HEK293T (cell line): ENCODE measurements around the gene AGAP9.
"Not testable (repeated sequence)": the region's sequence is repeated elsewhere in the genome, so short reads cannot be mapped to it uniquely, and the experiment has no call there.

Experiments
- CTCF ChIA-PET: fragments of 350-600 bp; formaldehyde crosslinking; extraction: SDS; loops from one replicate; lab custom pipeline; 2021; ENCODE audit warnings: antibody characterized with exemption, inconsistent platforms; lab: Yijun Ruan, JAX
- POLR2A ChIA-PET: fragments of 350-600 bp; formaldehyde crosslinking; extraction: SDS; loops from one replicate; lab custom pipeline; 2020; ENCODE audit warnings: antibody characterized with exemption, inconsistent platforms; lab: Yijun Ruan, JAX
- DNase-seq: peaks from one replicate; pipeline ENCODE4 v3.0.0; 2012; ENCODE audit warnings: mixed read lengths; ENCODE audit errors: extremely low spot score
- ARNT ChIP-seq: fragments of 450-650 bp; IDR thresholded peaks from 2 replicates; pipeline ENCODE4 v1.6.1; 2017; ENCODE audit warnings: mild to moderate bottlenecking
- CTBP1 ChIP-seq: fragments of 450-650 bp; IDR thresholded peaks from 2 replicates; pipeline ENCODE4 v1.6.1; 2016; ENCODE audit warnings: borderline replicate concordance
- ELF4 ChIP-seq: fragments of 450-650 bp; IDR thresholded peaks from 2 replicates; pipeline ENCODE4 v1.6.1; 2017; ENCODE audit warnings: antibody characterized with exemption
- FOXA1 ChIP-seq: fragments of 450-650 bp; IDR thresholded peaks from 2 replicates; pipeline ENCODE4 v1.6.1; 2016; ENCODE audit warnings: mild to moderate bottlenecking
- FOXK2 ChIP-seq: fragments of 450-650 bp; IDR thresholded peaks from 2 replicates; pipeline ENCODE4 v1.6.1; 2016; ENCODE audit warnings: mild to moderate bottlenecking
- FOXM1 ChIP-seq: fragments of 450-650 bp; IDR thresholded peaks from 2 replicates; pipeline ENCODE4 v1.6.1; 2017; ENCODE audit warnings: mild to moderate bottlenecking, borderline replicate concordance
- L3MBTL2 ChIP-seq: fragments of 450-650 bp; conservative IDR thresholded peaks from 2 replicates; pipeline ENCODE4 v1.6.1; 2016; ENCODE audit warnings: mild to moderate bottlenecking
- NFRKB ChIP-seq: fragments of 450-650 bp; IDR thresholded peaks from 2 replicates; pipeline ENCODE4 v1.6.1; 2016; ENCODE audit warnings: mild to moderate bottlenecking, moderate library complexity
- SP1 ChIP-seq: fragments of 450-650 bp; IDR thresholded peaks from 2 replicates; pipeline ENCODE4 v1.6.1; 2017
- SUZ12 ChIP-seq: fragments of 450-650 bp; IDR thresholded peaks from 2 replicates; pipeline ENCODE4 v1.6.1; 2016; ENCODE audit warnings: mild to moderate bottlenecking
- TARDBP ChIP-seq: fragments of 450-650 bp; IDR thresholded peaks from 2 replicates; pipeline ENCODE4 v1.6.1; 2016
- ZNF384 ChIP-seq: fragments of 450-650 bp; IDR thresholded peaks from 2 replicates; pipeline ENCODE4 v1.6.1; 2016
- TF ChIP-seq, protein P1 (sequence below): fragments of 450-650 bp; IDR thresholded peaks from 2 replicates; pipeline ENCODE4 v1.6.1; 2016

AGAP9 gene

GRCh38 chr10:47477078-47477477, 46.4 kb downstream of the AGAP9 start:
- DNase-seq, POLR2A ChIA-PET, CTCF ChIA-PET: not testable (repeated sequence)

DNA sequence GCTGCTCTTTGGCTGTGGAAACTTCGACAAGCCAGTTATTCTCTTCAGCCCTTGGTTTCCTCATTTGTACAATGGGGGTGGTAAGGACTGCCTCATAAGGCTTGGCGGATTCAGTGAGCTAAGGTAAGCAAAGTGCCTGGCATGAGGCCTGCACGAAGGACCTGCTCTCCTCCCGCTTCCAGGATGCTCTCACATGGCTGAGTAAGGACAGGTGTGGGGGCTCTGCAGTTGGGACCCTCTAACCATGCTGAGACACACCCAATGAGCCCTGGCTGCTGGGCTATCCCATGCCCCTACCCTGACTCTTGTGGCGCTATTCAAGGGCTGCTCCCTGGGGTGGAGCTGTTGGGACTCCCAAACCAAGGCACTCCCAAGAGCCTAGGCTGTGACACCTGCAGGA, 48.3 kb downstream of the AGAP9 start:
- CTCF ChIA-PET, POLR2A ChIA-PET, DNase-seq: not testable (repeated sequence)

GRCh38 chr10:47473516-47473915, 49.9 kb downstream of the AGAP9 start:
- DNase-seq, CTCF ChIA-PET, POLR2A ChIA-PET: not testable (repeated sequence)

DNA sequence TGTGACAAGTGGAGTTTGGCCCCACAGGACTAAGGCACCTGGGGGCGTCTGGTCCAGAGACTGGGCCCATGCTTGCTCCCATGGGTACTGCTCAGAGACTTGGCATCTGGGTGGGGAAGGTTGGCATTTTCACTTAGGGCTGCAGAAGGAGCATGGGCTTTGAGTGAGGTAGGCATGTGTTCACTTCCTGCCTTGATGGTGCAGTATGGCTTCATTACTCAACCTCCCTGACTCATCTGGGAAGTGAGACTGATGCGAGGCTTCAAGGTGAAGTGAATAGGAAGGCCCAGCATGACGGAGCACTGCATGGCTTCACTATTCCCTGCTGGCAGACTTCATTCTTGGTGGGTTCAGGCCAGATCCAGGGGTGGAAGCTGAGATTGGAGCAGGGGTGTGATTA, 50.8 kb downstream of the AGAP9 start:
- POLR2A ChIA-PET, CTCF ChIA-PET, DNase-seq: not testable (repeated sequence)

GRCh38 chr10:47472072-47472471, 51.4 kb downstream of the AGAP9 start:
- POLR2A ChIA-PET, result not testable (repeated sequence)

GRCh38 chr10:47468731-47469528, 54.5 kb downstream of the AGAP9 start:
- CTCF ChIA-PET, DNase-seq, POLR2A ChIA-PET: not testable (repeated sequence)

More at GRCh38 chr10:47472072-47472471, 51.4 kb downstream of the AGAP9 start:
- DNase-seq, CTCF ChIA-PET: not testable (repeated sequence)

- CTCF ChIA-PET, DNase-seq, POLR2A ChIA-PET: not testable (repeated sequence)
Observed at GRCh38 chr10:47467957-47468356, 55.5 kb downstream of the AGAP9 start.

DNA sequence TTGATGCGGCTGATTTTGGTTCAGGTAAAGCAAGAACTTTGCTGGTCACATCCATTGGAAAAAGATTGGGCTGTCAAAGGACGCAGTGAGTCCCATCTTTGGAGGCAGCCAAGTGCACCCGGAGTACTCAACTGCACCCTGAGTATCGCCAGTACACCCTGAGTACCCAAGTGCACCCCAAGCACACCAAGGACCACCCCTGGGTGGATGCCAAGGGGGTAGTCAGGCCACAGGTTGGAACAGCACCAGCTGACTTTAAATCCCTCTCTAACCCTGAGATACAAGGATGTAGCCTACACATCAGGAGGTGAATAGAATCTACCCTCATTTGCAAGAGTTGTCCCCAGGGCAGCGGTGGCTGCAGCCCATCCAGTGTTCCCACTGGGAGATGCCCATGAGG, 56.0 kb downstream of the AGAP9 start:
- DNase-seq, POLR2A ChIA-PET, CTCF ChIA-PET: not testable (repeated sequence)

DNA sequence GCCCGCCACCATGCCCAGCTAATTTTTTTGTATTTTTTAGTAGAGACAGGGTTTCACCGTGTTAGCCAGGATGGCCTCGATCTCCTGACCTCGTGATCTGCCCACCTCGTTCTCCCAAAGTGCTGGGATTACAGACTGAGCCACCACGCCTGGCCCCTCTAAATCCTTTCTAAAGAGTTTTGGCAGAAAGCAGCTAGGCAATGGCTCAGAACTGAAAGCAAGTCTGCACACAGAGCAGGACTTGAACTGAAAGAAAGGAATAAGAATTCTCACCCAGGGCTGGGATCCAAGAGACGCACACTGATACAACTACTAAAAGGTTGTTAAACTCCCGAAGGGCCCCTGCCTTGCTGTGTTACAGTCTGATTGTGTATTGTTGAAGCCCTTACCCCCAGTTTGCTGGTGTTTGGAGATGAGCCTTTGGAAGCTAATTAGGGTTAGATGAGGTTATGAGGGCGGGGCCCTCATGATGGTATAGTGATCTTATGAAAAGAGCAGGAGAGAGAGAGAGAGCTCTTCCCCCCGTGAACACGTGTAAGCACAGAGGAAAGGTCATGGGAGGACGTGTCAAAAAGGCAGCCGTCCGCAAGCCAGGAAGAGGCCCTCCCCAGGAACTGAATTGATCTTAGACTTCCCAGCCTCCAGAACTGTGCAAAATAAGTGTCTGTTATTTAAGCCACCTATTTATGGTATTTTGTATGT, 58.1 kb downstream of the AGAP9 start:
- CTCF ChIA-PET, POLR2A ChIA-PET, DNase-seq: not testable (repeated sequence)

DNA sequence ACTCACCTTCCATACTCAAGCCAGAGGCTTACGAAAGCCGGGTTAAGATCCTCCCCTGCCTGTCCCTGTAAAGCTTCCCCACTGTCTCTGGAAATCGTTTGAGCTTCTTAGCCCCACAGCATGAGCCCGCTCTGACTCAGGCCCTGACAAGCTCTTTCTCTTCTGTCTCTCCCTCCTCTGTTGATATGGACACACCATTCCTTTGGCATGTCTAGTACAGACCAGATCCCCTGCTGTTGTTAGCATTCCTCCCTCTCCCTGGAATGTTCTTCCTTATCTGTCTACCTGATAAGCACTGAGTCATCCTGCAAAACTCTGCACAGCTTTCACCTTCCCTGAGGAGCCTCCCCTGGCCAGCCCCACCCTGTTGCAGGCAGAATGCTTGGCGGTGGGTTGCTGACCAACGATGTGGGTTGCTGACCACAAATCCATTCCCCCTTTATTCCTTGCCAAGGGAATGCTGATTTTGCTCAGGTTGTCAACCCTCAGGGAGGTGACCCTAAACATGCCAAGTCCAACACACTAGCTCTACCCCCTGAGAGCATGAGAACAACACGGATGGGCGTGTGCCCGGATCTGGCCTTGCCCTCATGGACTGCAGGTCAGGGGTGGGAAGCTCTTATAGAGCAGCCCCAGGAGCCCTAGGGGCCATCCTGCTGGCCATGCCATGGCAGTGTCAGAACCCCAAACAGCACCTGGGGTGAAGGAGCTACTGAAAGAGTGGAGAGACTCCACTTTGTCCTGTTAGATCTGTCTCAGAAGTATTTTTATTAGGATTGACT, 60.7 kb downstream of the AGAP9 start:
- POLR2A ChIA-PET, DNase-seq, CTCF ChIA-PET: not testable (repeated sequence)

- peak; percentile 30; the same call in 1 of the 2 replicates for TF ChIP-seq L3MBTL2
- CTCF ChIA-PET, result interaction anchor here (0.5 kb wide), 1 partner anchor 437 kb away, joined by 3 read pairs; no protein-coding TSS in a partner anchor
- POLR2A ChIA-PET, DNase-seq: not testable (repeated sequence)
Observed at GRCh38 chr10:47461261-47461687, 62.2 kb downstream of the AGAP9 start.

DNA sequence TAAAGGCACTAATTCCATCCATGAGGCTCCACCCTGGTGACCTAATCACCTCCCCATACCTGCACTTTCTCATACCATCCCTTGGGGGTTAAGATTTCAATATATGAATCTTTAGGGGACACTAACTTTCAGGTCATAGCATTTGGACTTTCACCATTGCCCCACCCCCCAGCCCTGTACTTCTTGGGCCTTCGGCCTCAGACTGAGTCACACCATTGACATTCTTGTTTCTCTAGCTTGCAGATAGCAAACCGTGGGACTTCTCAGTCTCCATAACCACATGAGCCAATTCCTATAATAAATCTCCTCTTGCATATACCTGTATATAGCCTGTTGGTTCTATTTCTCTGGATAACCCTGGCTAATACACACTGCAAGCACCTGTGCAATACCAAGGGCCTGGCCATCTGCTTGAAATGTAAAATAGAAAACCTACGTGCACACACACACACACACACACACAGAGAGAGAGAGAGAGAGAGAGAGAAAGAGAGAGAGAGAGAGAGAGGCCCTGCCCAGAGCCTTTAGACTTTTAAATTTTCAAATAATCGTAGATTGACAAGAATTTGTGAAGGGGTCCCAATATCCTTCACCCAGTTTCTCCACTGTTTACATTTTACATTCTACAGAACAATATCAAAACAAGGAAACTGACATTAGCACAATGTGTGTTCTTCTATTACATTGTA, 64.8 kb downstream of the AGAP9 start:
- TF ChIP-seq ARNT (no peak), SP1 (no peak), L3MBTL2 (no peak), NFRKB (no peak), CTBP1 (no peak), FOXM1 (no peak), FOXA1 (no peak), ELF4 (no peak), FOXK2 (no peak), SUZ12 (no peak), TARDBP (no peak), ZNF384 (no peak)
- TF ChIP-seq, protein P1, sequence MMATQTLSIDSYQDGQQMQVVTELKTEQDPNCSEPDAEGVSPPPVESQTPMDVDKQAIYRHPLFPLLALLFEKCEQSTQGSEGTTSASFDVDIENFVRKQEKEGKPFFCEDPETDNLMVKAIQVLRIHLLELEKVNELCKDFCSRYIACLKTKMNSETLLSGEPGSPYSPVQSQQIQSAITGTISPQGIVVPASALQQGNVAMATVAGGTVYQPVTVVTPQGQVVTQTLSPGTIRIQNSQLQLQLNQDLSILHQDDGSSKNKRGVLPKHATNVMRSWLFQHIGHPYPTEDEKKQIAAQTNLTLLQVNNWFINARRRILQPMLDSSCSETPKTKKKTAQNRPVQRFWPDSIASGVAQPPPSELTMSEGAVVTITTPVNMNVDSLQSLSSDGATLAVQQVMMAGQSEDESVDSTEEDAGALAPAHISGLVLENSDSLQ, result no peak
- ChIA-PET POLR2A (no interaction called here), CTCF (no interaction called here)
- DNase-seq, result no peak
